Measurements from ENCODE around the gene MGMT.

- TF ChIP-seq POLR2A (IDR thresholded peaks at IDR 0.05): no peak
- no peak for TF ChIP-seq CTCF (IDR thresholded peaks at IDR 0.05)
Observed at GRCh38 chr10:129583831-129584230, 116.8 kb downstream of the MGMT start.

Data from testis (tissue), 2 donors.